GM12801 (cell line): ENCODE results near the gene IPO8.

Experiments used
- CTCF ChIP-seq: IDR thresholded peaks from one replicate; pipeline ENCODE4 v1.5.1; 2011; ENCODE audit warnings: control low read depth; ENCODE audit not compliant: insufficient read length; ENCODE audit errors: extremely low read depth

The IPO8 gene

GRCh38 chr12:30599608-30600007 is 96.1 kb downstream of the IPO8 start:
- TF ChIP-seq CTCF: no peak

GRCh38 chr12:30598889-30599288 is 96.8 kb downstream of the IPO8 start:
- no peak for TF ChIP-seq CTCF

GRCh38 chr12:30595742-30596141 is 99.9 kb downstream of the IPO8 start:
- no peak for TF ChIP-seq CTCF

GRCh38 chr12:30594509-30594908 is 101.2 kb downstream of the IPO8 start:
- TF ChIP-seq CTCF: no peak

DNA sequence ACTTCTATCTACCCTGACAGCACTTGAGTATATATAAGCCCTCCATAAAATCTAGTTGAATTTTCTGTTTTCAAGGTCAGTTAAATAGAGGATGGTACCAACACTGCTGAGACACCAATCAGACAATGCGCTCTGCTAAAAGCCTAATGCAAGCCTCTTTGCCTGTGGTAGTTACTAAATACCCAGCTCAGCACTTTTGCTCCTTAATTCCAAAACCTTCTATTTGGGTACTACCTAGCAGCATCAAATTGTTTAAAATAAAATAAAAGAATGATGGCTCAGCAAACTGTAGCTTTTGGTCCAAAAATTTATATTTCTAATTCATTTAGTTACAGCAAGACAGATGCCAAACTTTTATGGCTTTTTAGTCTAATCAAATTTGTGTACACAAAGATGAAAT is 107.9 kb downstream of the IPO8 start:
- TF ChIP-seq CTCF: no peak

DNA sequence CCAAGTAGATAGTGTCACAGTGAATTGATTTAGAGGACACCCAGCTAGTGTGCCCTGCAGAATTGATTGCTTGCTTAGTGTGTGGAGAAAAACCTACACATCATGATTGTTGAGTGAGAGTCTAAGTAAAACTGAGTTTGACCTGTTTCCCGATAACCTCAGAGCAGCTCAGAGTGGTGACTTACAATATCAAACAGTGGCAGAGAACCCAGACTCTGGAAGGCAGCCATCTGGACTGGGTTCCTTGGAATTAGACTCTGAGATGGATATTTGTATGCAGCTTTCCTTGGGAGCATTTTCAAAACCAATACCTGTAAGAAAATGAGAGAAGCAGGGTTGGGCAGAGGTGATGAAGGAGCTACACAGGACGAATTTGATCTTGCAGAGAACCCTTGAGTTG is 109.8 kb downstream of the IPO8 start:
- no peak for TF ChIP-seq CTCF

DNA sequence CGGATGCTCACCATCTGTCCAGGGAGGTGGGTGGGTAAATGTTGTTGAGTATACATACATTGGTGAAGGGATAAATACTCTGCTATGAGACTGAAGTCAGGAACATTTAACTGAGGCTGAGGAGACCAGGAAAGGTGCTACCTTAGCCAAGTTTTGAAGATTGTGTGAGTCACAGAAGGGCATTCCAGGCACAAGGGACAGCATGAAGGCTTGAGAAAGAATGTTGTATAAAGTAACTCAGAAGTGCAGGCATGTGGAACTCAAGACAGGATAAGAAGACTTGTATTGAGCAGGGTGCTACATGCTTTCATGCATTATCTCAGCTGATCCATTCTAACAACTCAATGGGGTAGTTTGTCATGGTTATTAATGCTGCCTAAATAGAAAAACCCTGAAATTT is 112.7 kb downstream of the IPO8 start:
- TF ChIP-seq CTCF: no peak

- no peak for TF ChIP-seq CTCF
Observed at GRCh38 chr12:30580344-30580743, 115.3 kb downstream of the IPO8 start.
